ENCODE data around the gene GRIA1. TPM values are rescaled to one million over a fixed set of nuclear protein-coding genes. Genes with fewer than 3 reads are reported as not detected.

GRIA1 gene
- total RNA-seq, 1 donor = 1.1 TPM

- Histone ChIP-seq H3K27me3 (ENCODE audit: insufficient read depth, low read length) (no peaks in the 10 kb centered on the region), H4K20me1 (ENCODE audit: insufficient read depth, low read length) (no peaks in the 10 kb centered on the region), H3K4me3 (ENCODE audit: insufficient read depth, low read length) (no peak overlapping the region), H2AFZ (ENCODE audit: low read length) (no peak overlapping the region), H3K27ac (ENCODE audit: low read depth, low read length) (no peak overlapping the region), H3K4me1 (ENCODE audit: insufficient read depth, low read length) (peaks cover 17% of the 10 kb centered on the region), H3K9me3 (ENCODE audit: low read depth, low read length) (no peaks in the 10 kb centered on the region), H3K36me3 (ENCODE audit: insufficient read depth, low read length) (no peaks in the 10 kb centered on the region), H3K4me2 (ENCODE audit: insufficient read depth, low read length) (no peak overlapping the region), H3K79me2 (ENCODE audit: insufficient read depth, low read length) (no peaks in the 10 kb centered on the region)
- no peak for DNase-seq (ENCODE audit: insufficient read length, low spot score, missing footprints)
- TF ChIP-seq CTCF (IDR thresholded peaks at IDR 0.05; ENCODE audit: extremely low read depth, low read depth, low read length) = no peak
These were observed 75.4 kb downstream of the GRIA1 start for GRCh38 chr5:153565822-153566221.

- H3K79me2 ChIP-seq (ENCODE audit: insufficient read depth, low read length) = no peaks in the 10 kb centered on the region
- peaks cover 21% of the 10 kb centered on the region for H3K4me1 ChIP-seq (ENCODE audit: insufficient read depth, low read length)
- no peak overlapping the region for H3K4me3 ChIP-seq (ENCODE audit: insufficient read depth, low read length)
- no peaks in the 10 kb centered on the region for H4K20me1 ChIP-seq (ENCODE audit: insufficient read depth, low read length)
- no peaks in the 10 kb centered on the region for H3K36me3 ChIP-seq (ENCODE audit: insufficient read depth, low read length)
- H3K27me3 ChIP-seq (ENCODE audit: insufficient read depth, low read length) = no peaks in the 10 kb centered on the region
- no peaks in the 10 kb centered on the region for H3K9me3 ChIP-seq (ENCODE audit: low read depth, low read length)
- H3K4me2 ChIP-seq (ENCODE audit: insufficient read depth, low read length) = no peak overlapping the region
- H3K27ac ChIP-seq (ENCODE audit: low read depth, low read length) = no peak overlapping the region
- H2AFZ ChIP-seq (ENCODE audit: low read length) = no peak overlapping the region
- TF ChIP-seq CTCF (IDR thresholded peaks at IDR 0.05; ENCODE audit: extremely low read depth, low read depth, low read length) = no peak
- DNase-seq (ENCODE audit: insufficient read length, low spot score, missing footprints) = no peak
These were observed 78.6 kb downstream of the GRIA1 start for GRCh38 chr5:153569036-153569435.

- Histone ChIP-seq H3K27me3 (ENCODE audit: insufficient read depth, low read length) (no peaks in the 10 kb centered on the region), H4K20me1 (ENCODE audit: insufficient read depth, low read length) (no peaks in the 10 kb centered on the region), H3K36me3 (ENCODE audit: insufficient read depth, low read length) (no peaks in the 10 kb centered on the region), H3K4me2 (ENCODE audit: insufficient read depth, low read length) (no peak overlapping the region), H3K79me2 (ENCODE audit: insufficient read depth, low read length) (no peaks in the 10 kb centered on the region), H3K4me1 (ENCODE audit: insufficient read depth, low read length) (peaks cover 21% of the 10 kb centered on the region), H3K9me3 (ENCODE audit: low read depth, low read length) (no peaks in the 10 kb centered on the region), H3K4me3 (ENCODE audit: insufficient read depth, low read length) (no peak overlapping the region), H3K27ac (ENCODE audit: low read depth, low read length) (no peak overlapping the region), H2AFZ (ENCODE audit: low read length) (no peak overlapping the region)
- DNase-seq (ENCODE audit: insufficient read length, low spot score, missing footprints) = no peak
- no peak for TF ChIP-seq CTCF (IDR thresholded peaks at IDR 0.05; ENCODE audit: extremely low read depth, low read depth, low read length)
These were observed 80.7 kb downstream of the GRIA1 start for GRCh38 chr5:153571162-153571561.

GRCh38 chr5:153572411-153573145, 82.1 kb downstream of the GRIA1 start:
- no peak overlapping the region for H3K27ac ChIP-seq (ENCODE audit: low read depth, low read length)
- no peaks in the 10 kb centered on the region for H4K20me1 ChIP-seq (ENCODE audit: insufficient read depth, low read length)
- peaks cover 21% of the 10 kb centered on the region for H3K4me1 ChIP-seq (ENCODE audit: insufficient read depth, low read length)
- H3K27me3 ChIP-seq (ENCODE audit: insufficient read depth, low read length) = no peaks in the 10 kb centered on the region
- no peaks in the 10 kb centered on the region for H3K36me3 ChIP-seq (ENCODE audit: insufficient read depth, low read length)
- no peak overlapping the region for H2AFZ ChIP-seq (ENCODE audit: low read length)
- no peak for TF ChIP-seq CTCF (IDR thresholded peaks at IDR 0.05; ENCODE audit: extremely low read depth, low read depth, low read length)
- H3K4me2 ChIP-seq (ENCODE audit: insufficient read depth, low read length) = no peak overlapping the region
- no peak overlapping the region for H3K4me3 ChIP-seq (ENCODE audit: insufficient read depth, low read length)
- H3K79me2 ChIP-seq (ENCODE audit: insufficient read depth, low read length) = no peaks in the 10 kb centered on the region
- no peaks in the 10 kb centered on the region for H3K9me3 ChIP-seq (ENCODE audit: low read depth, low read length)
- DNase-seq (ENCODE audit: insufficient read length, low spot score, missing footprints) = no peak

Measured in osteoblast (primary cell).